GM12878 (cell line): Measurements from ENCODE around the gene VGLL4. TPM values are rescaled to one million over a fixed set of nuclear protein-coding genes. Genes with fewer than 3 reads are reported as not detected.

Experiments used
- CEBPB ChIP-seq, 2 experiments: fragments of 150-350 bp in 1 of 2; IDR thresholded peaks; 2 replicates each; pipeline ENCODE4 v1.6.1; 2012 to 2014; ENCODE audit warnings: low read depth in 2 of 2, low read length in 2 of 2, borderline replicate concordance in 1 of 2, inconsistent platforms in 1 of 2
- CEBPZ ChIP-seq: fragments of 150-350 bp; IDR thresholded peaks from 2 replicates; pipeline ENCODE4 v1.6.1; 2016; ENCODE audit warnings: low read depth, low read length
- CREM ChIP-seq: IDR thresholded peaks from 2 replicates; pipeline ENCODE4 v1.6.1; 2014; ENCODE audit warnings: antibody characterized with exemption, low read depth
- EED ChIP-seq: sonication (generic); IDR thresholded peaks from 2 replicates; pipeline ENCODE4 v1.6.1; 2016; ENCODE audit warnings: antibody characterized with exemption, low read depth
- GABPA ChIP-seq: IDR thresholded peaks from 2 replicates; pipeline ENCODE4 v1.6.1; 2014; ENCODE audit warnings: antibody characterized with exemption, low read depth, mild to moderate bottlenecking, inconsistent platforms
- HDGF ChIP-seq: fragments of 450-650 bp; IDR thresholded peaks from 2 replicates; pipeline ENCODE4 v1.6.1; 2016; ENCODE audit warnings: antibody characterized with exemption
- IKZF2 ChIP-seq, 2 experiments: fragments of 450-650 bp; IDR thresholded peaks; 2 replicates each; pipeline ENCODE4 v1.6.1; 2017; ENCODE audit warnings: mild to moderate bottlenecking in 2 of 2, moderate library complexity in 2 of 2
- MEF2B ChIP-seq: fragments of 450-650 bp; IDR thresholded peaks from 2 replicates; pipeline ENCODE4 v1.6.1; 2018; ENCODE audit warnings: mild to moderate bottlenecking, moderate library complexity; ENCODE audit not compliant: partially characterized antibody, poor library complexity, severe bottlenecking
- MXI1 ChIP-seq: fragments of 150-350 bp; IDR thresholded peaks from 2 replicates; pipeline ENCODE4 v1.6.1; 2011; ENCODE audit warnings: low read depth, mild to moderate bottlenecking, inconsistent platforms, low read length, improper control_type of control experiment
- MYB ChIP-seq: fragments of 150-350 bp; IDR thresholded peaks from 2 replicates; pipeline ENCODE4 v1.6.1; 2014; ENCODE audit warnings: mild to moderate bottlenecking, low read depth, low read length, borderline replicate concordance
- NFIC ChIP-seq: IDR thresholded peaks from 2 replicates; pipeline ENCODE4 v1.6.1; 2012; ENCODE audit warnings: low read depth, mild to moderate bottlenecking, inconsistent platforms, low read length, moderate library complexity
- NFYA ChIP-seq: IDR thresholded peaks from 2 replicates; pipeline ENCODE4 v1.6.1; 2011; ENCODE audit warnings: low read depth, mild to moderate bottlenecking, low read length, improper control_type of control experiment, borderline replicate concordance
- PRDM15 ChIP-seq: fragments of 450-650 bp; formaldehyde crosslinking; IDR thresholded peaks from 2 replicates; pipeline ENCODE4 v1.4.0; 2020; ENCODE audit warnings: mild to moderate bottlenecking, moderate library complexity
- RBBP5 ChIP-seq: fragments of 200-600 bp; sonication (generic); conservative IDR thresholded peaks from 2 replicates; pipeline ENCODE4 v1.6.1; 2016
- RFX5 ChIP-seq: IDR thresholded peaks from 2 replicates; pipeline ENCODE4 v1.6.1; 2011; ENCODE audit warnings: low read depth, low read length, improper control_type of control experiment
- SKIL ChIP-seq: fragments of 450-650 bp; IDR thresholded peaks from 2 replicates; pipeline ENCODE4 v1.6.1; 2017; ENCODE audit warnings: mild to moderate bottlenecking, low read depth, inconsistent platforms; ENCODE audit not compliant: poor library complexity, severe bottlenecking
- STAT3 ChIP-seq: IDR thresholded peaks from 2 replicates; pipeline ENCODE4 v1.6.1; 2011; ENCODE audit warnings: low read depth, low read length, improper control_type of control experiment
- ZBTB33 ChIP-seq: fragments of 450-650 bp; IDR thresholded peaks from 2 replicates; pipeline ENCODE4 v1.6.1; 2017; ENCODE audit warnings: mild to moderate bottlenecking
- polyA plus RNA-seq, 11 experiments: library from polyadenylated mRNA; depleted of rRNA in 4 of 11; unstranded in 6 of 11; stranded (reverse) in 5 of 11; fragments of >200 nt; fragmentation: Nextera tagmentation in 4 of 11; fragmentation: Illumina TruSeq in 1 of 11; extraction: Ambion mirVana in 4 of 11; extraction: Trizol in 1 of 11; gene quantifications; 1 replicate in 1 of 11; 2 replicates in 10 of 11; pipeline versions ENCODE4 v1.2.1 to v1.2.3, GENCODE V29; 2011 to 2016; ENCODE audit warnings: inconsistent platforms in 2 of 11, missing spikeins in 2 of 11, low read depth in 1 of 11
- total RNA-seq, 4 experiments: library from RNA; depleted of rRNA in 3 of 4; stranded (reverse); fragments of >200 nt in 3 of 4; fragmentation: Illumina TruSeq in 1 of 4; extraction: Trizol in 1 of 4; gene quantifications; 2 replicates each; pipeline versions ENCODE4 v1.2.1 to v1.2.3, GENCODE V29; 2013 to 2021

Gene VGLL4
- total and polyA plus RNA-seq, 10 of the 15 experiments (the other 5 are each of a cell fraction or from before 2014, with no cell fraction given): 0.44 to 38.1 (median 16.1) TPM

- TF ChIP-seq ZBTB33 (no peak), RBBP5 (no peak), MYB (no peak), CEBPZ (no peak), PRDM15 (CRISPR knock-in tag) (no peak), IKZF2 (IDR thresholded peaks at IDR 0.05) (peak in 1 of 2 experiments; percentile 33; a peak in 1 of 4 replicates), MXI1 (no peak), MEF2B (peak; percentile 85), NFYA (no peak), SKIL (no peak), NFIC (no peak), HDGF (no peak), GABPA (no peak), RFX5 (peak; percentile 83; the same call in 1 of the 2 replicates), STAT3 (no peak), CREM (peak; percentile 81), EED (peak; percentile 49), CEBPB (IDR thresholded peaks at IDR 0.05; ENCODE audit: borderline replicate concordance in 1 of 2, low read depth in 2 of 2, low read length in 2 of 2) (no peak)
Measured at GRCh38 chr3:11601446-11602238, 42.1 kb downstream of the VGLL4 start (continued).
